Peyer's patch (tissue), 4 donors: ENCODE measurements around the gene MRTFB.

Source experiments
- CTCF ChIP-seq, 6 experiments: fragments of 450-650 bp in 4 of 6; fragments of 200-600 bp in 2 of 6; sonication (generic) in 1 of 6; IDR thresholded peaks; one replicate each; pipeline ENCODE4 v1.5.1; 2017 to 2019; ENCODE audit warnings: antibody characterized with exemption in 6 of 6, mild to moderate bottlenecking in 3 of 6, moderate library complexity in 1 of 6
- POLR2A ChIP-seq, 2 donors: fragments of 450-650 bp; IDR thresholded peaks; one replicate each; pipeline ENCODE4 v1.5.1; 2017; ENCODE audit warnings: antibody characterized with exemption in 2 of 2, mild to moderate bottlenecking in 2 of 2, moderate library complexity in 2 of 2

- TF ChIP-seq CTCF (IDR thresholded peaks at IDR 0.05) (no peak), POLR2A (IDR thresholded peaks at IDR 0.05) (no peak)
Measured at GRCh38 chr16:14172200-14172809, 101.2 kb downstream of the MRTFB start.
